RPMI8226 (cell line): Measurements from ENCODE around the gene RHOU.

Source experiments
- DNase-seq: peaks from one replicate; pipeline ENCODE4 v3.0.0-alpha.2; 2015

Gene RHOU

DNA sequence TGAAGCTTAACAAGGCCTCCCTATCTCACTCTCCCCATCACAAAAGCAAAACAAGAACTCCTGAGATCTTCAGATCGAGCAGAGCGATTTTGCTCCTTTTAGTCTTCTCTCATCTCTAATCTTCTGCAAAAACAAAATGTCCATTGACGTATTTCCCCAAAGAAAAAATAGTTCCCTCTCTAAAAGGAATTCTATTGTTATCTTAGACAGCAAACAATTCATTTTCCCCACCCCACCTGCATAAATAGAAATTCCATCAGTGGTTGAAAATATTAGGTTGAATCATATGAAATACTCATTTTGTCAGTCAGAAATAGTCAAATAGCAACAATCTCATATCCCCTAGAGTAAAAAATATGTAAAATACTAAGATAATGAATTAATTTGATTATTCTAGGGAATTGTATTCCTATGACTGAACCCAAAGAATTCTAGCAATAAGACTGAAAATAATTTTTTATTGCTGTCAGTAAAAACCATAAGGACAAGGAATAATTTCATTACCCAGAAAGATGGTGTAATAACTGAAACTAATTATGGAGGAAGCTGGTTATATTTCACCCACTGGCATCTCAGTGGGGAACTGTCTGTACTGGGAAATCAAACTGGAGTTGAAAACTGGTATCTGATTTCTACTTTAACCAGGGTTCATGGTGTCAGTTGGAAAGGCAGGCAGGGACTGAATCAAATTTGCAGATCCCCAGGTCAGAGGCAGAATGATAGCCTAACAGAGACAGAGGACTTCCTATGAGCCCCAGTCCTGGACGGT lies 51.3 kb downstream of the RHOU start:
- no peak for DNase-seq

DNA sequence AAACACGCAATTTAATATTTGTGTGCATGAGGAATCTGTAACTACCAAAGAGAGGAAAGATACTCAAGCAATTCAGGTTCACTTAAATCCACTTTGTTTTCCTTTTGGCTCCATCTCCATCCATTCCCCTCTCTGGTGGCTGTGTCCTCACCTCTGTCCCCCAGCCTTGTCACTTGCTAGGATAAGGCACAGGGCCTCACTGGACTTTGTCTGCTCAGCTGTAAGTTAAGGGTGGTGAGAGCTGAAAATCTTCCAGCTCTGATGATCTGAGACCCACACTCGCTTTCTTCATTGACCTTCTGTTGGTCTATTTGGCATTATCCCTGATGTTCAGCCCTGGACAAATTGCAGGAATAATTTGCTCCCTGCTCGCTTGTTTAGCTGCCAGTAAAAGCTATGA lies 56.5 kb downstream of the RHOU start:
- DNase-seq = no peak

DNA sequence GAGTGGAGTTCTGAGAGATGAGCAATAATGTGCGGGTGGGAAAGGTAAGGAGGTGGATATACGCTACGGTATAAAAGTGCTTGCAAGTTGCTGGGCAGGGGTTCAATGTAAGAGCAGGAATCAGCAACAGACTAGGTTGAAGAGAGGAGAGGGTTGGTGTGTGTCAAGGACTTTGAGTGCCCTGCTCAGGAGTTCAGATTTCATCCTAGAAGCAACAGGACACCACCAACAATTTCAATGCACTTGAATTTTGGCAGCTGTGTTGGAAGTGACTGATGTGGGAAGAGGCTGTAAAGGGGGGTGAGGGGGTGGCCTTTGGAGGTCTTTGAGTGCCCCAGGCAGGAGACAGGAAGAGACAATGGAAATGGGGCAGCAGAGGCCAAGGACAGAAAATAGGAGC lies 57.3 kb downstream of the RHOU start:
- no peak for DNase-seq

DNA sequence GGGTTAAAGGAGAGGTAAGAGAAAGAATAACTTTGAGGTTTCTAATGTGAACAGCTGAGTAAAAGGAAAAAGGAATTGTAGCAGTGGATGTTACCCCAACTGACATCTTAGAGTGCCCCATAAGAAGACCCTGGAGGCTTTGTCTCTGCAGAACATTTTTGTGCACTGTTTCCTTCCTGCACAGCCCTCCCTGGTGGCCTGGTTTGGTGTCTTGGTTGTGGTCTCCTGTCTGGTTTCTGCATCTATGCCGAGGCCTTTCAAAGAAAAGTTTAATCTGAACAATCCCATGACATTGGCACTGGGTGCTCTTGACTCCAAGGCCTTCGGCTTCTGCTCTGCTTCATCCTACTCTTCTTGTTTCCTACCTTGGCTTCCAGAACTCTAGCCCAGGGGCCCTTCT lies 57.8 kb downstream of the RHOU start:
- DNase-seq = no peak

DNA sequence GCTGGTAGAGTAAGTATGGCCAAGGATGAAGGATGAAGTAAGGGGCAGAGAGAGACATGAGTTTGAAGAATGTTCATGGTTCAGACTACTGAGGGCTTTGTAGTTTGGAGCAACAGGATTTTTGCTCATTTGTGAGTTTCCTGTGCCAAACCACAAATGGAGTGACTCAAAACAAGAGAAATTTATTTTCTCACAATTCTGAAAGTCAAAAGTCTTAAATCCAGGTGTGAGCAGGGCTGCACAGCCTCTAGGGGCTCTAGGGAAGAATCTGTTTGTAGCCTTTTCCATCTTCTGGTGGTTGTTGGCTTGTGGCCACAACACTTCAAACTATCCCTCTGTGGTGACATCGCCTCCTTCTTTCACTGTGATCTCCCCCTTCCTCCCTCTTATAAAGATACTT lies 58.9 kb downstream of the RHOU start:
- DNase-seq = peak; percentile 60

DNA sequence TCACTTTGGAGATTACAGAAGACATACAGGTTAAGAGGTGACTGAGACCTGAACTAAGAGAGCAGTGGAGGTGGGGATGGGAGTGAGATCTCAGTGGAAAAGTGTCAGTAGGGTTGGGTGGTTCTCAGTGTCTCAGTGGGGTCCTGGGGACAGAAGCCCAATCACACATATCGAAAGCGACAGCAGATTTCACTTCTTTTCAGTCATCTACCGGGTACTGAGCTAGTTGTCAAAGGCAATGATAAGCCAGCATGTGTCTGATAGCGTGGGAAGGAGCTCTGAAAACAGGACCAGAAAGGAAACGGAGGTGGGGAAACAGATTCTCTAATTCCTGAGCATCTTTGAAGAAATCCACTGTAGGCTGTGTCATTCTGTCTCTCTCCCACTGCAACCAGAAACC lies 59.5 kb downstream of the RHOU start:
- DNase-seq = no peak

DNA sequence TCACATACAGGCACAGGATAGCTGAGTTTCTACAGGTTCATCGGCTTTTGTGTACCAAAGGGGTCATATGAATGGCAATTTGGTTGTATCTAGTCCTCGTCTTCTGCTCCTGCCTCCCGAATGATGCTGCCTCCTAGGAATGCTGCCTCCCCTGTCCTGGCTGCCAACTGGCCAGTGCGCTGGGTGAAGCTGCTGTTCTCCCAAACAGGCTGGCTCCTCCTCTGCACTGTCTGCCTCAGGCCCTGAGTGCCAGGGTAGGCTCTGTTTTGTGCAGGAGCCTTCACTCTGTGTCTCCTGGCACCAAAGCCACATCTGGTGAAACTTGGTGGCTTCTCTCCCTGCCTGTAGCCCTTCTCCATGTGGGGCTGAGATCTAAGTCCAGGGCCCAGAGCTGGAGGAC lies 60.3 kb downstream of the RHOU start:
- no peak for DNase-seq
